ENCODE results near the gene GBX2. TPM values are rescaled to one million over a fixed set of nuclear protein-coding genes. Genes with fewer than 3 reads are reported as not detected.

The GBX2 gene
- total and polyA plus RNA-seq, 10 of the 15 experiments (the other 5 are each of a cell fraction or from before 2014, with no cell fraction given): not detected

GRCh38 chr2:236159778-236160170 is 8.4 kb downstream of the GBX2 start:
- no peak overlapping the region for H2AFZ ChIP-seq (ENCODE audit: control insufficient read depth, low read depth, low read length)
- TF ChIP-seq BMI1 (IDR thresholded peaks at IDR 0.05; ENCODE audit: borderline replicate concordance): no peak
- no peak for TF ChIP-seq SUPT20H (IDR thresholded peaks at IDR 0.05; ENCODE audit: borderline replicate concordance, control insufficient read depth, low read depth, low read length)
- TF ChIP-seq POLR2A (IDR thresholded peaks at IDR 0.05; ENCODE audit: low read depth, low read length): no peak
- TF ChIP-seq, protein P1, sequence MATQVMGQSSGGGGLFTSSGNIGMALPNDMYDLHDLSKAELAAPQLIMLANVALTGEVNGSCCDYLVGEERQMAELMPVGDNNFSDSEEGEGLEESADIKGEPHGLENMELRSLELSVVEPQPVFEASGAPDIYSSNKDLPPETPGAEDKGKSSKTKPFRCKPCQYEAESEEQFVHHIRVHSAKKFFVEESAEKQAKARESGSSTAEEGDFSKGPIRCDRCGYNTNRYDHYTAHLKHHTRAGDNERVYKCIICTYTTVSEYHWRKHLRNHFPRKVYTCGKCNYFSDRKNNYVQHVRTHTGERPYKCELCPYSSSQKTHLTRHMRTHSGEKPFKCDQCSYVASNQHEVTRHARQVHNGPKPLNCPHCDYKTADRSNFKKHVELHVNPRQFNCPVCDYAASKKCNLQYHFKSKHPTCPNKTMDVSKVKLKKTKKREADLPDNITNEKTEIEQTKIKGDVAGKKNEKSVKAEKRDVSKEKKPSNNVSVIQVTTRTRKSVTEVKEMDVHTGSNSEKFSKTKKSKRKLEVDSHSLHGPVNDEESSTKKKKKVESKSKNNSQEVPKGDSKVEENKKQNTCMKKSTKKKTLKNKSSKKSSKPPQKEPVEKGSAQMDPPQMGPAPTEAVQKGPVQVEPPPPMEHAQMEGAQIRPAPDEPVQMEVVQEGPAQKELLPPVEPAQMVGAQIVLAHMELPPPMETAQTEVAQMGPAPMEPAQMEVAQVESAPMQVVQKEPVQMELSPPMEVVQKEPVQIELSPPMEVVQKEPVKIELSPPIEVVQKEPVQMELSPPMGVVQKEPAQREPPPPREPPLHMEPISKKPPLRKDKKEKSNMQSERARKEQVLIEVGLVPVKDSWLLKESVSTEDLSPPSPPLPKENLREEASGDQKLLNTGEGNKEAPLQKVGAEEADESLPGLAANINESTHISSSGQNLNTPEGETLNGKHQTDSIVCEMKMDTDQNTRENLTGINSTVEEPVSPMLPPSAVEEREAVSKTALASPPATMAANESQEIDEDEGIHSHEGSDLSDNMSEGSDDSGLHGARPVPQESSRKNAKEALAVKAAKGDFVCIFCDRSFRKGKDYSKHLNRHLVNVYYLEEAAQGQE (IDR thresholded peaks at IDR 0.05; ENCODE audit: low read depth, low read length): no peak
- no peak for TF ChIP-seq PAX8 (IDR thresholded peaks at IDR 0.05)
- no peak for TF ChIP-seq PKNOX1 (IDR thresholded peaks at IDR 0.05)
- TF ChIP-seq ATF7 (IDR thresholded peaks at IDR 0.05; ENCODE audit: low read depth): no peak
- TF ChIP-seq PBX3 (IDR thresholded peaks at IDR 0.05; ENCODE audit: insufficient replicate concordance, low read depth, low read length): no peak
- no peak for TF ChIP-seq ZNF592 (IDR thresholded peaks at IDR 0.05)
- no peak for TF ChIP-seq ZNF274 (IDR thresholded peaks at IDR 0.05; ENCODE audit: insufficient read depth, insufficient read length)
- TF ChIP-seq POLR2AphosphoS5 (IDR thresholded peaks at IDR 0.05; ENCODE audit: low read length): no peak
- no peak for TF ChIP-seq SPI1 (IDR thresholded peaks at IDR 0.05; ENCODE audit: borderline replicate concordance, insufficient read depth, low read depth, low read length)
- TF ChIP-seq, protein P2, sequence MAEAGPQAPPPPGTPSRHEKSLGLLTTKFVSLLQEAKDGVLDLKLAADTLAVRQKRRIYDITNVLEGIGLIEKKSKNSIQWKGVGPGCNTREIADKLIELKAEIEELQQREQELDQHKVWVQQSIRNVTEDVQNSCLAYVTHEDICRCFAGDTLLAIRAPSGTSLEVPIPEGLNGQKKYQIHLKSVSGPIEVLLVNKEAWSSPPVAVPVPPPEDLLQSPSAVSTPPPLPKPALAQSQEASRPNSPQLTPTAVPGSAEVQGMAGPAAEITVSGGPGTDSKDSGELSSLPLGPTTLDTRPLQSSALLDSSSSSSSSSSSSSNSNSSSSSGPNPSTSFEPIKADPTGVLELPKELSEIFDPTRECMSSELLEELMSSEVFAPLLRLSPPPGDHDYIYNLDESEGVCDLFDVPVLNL (IDR thresholded peaks at IDR 0.05; ENCODE audit: low read depth, low read length): no peak
- TF ChIP-seq TCF12 (IDR thresholded peaks at IDR 0.05; ENCODE audit: low read depth, low read length): no peak
- TF ChIP-seq CHD4 (IDR thresholded peaks at IDR 0.05): no peak
- H3K4me3 ChIP-seq: no peak overlapping the region
- ChIA-PET RAD21 (ENCODE audit: unreplicated experiment) (no interaction called here), SMC1A (ENCODE audit: uncharacterized antibody, unreplicated experiment) (no interaction called here), POLR2A (no interaction called here), CTCF (no interaction called here)
- H3K36me3 ChIP-seq (ENCODE audit: control insufficient read depth in 2 of 2, insufficient read depth in 2 of 2, low read length in 1 of 2): no peaks in the 10 kb centered on the region
- BruUV-seq (replicated peaks): no TSS peak
- 52% methylated on average over 26 of the region's 33 CpGs for WGBS (ENCODE audit: insufficient coverage, insufficient replicate concordance, low lambda C conversion rate, missing lambda C conversion rate)
- in situ Hi-C loops (cut with MboI): no loop called here
- H3K4me1 ChIP-seq (ENCODE audit: control insufficient read depth, insufficient read depth, low read length): no peaks in the 10 kb centered on the region
- DNase-seq (ENCODE audit: low read depth, low spot score): no peak
- no peak overlapping the region for H3K27ac ChIP-seq (ENCODE audit: control insufficient read depth, insufficient read depth)
- intact Hi-C loops (cut with micrococcal nuclease; ENCODE audit: unreplicated experiment): no loop called here
- FAIRE-seq: no peak
- ATAC-seq: no peak
- no peak overlapping the region for H3K4me2 ChIP-seq (ENCODE audit: control insufficient read depth, insufficient read depth)
- H3K79me2 ChIP-seq (ENCODE audit: control insufficient read depth, insufficient read depth, low read length): no peaks in the 10 kb centered on the region
- no peak overlapping the region for H3K9ac ChIP-seq (ENCODE audit: control insufficient read depth, insufficient read depth, low read length)
- peaks cover under 1 to 1% of the 10 kb centered on the region in 2 experiments; a peak in 2 of 4 replicates for H3K27me3 ChIP-seq (replicated peaks in 1 of 2; ENCODE audit: control insufficient read depth in 2 of 2, insufficient read depth in 2 of 2, low read length in 1 of 2)
- H4K20me1 ChIP-seq (ENCODE audit: control insufficient read depth, insufficient read depth): no peaks in the 10 kb centered on the region
- no peaks in the 10 kb centered on the region for H3K9me3 ChIP-seq (replicated peaks; ENCODE audit: control insufficient read depth, insufficient read depth, low read length)

Measured in GM12878 (cell line).